HepG2 (cell line): Measurements from ENCODE around the gene LYPD4. TPM values are rescaled to one million over a fixed set of nuclear protein-coding genes. Genes with fewer than 3 reads are reported as not detected.

ENCODE experiments used
- AHDC1 ChIP-seq: sonication (generic); formaldehyde crosslinking; IDR thresholded peaks from 2 replicates; pipeline ENCODE4 v1.5.1; 2020; ENCODE audit warnings: mild to moderate bottlenecking, missing genetic modification reagents, borderline replicate concordance
- ATF3 ChIP-seq: sonication (generic); formaldehyde crosslinking; IDR thresholded peaks from 2 replicates; pipeline ENCODE4 v1.4.0; 2020; ENCODE audit warnings: missing genetic modification reagents
- ATF4 ChIP-seq, 2 experiments: fragments of 450-650 bp in 1 of 2; sonication (generic) in 1 of 2; formaldehyde crosslinking; IDR thresholded peaks; 2 replicates each; pipeline versions ENCODE4 v1.5.0 to v1.8.0; 2020 to 2022; ENCODE audit warnings: mild to moderate bottlenecking in 1 of 2, missing genetic modification reagents in 1 of 2
- BHLHE40 ChIP-seq: IDR thresholded peaks from 2 replicates; pipeline ENCODE4 v1.6.1; 2011; ENCODE audit warnings: low read length, improper control_type of control experiment
- CBX2 ChIP-seq, 2 experiments: fragments of 200-600 bp in 1 of 2; sonication (generic); formaldehyde crosslinking in 1 of 2; IDR thresholded peaks; 2 replicates each; pipeline versions ENCODE4 v1.7.0 to v1.8.1; 2018 to 2022; ENCODE audit warnings: low read depth in 2 of 2, low read length in 1 of 2, mild to moderate bottlenecking in 1 of 2, missing genetic modification reagents in 1 of 2
- CEBPG ChIP-seq: IDR thresholded peaks from 2 replicates; pipeline ENCODE4 v1.6.1; 2016
- CREBL2 ChIP-seq: sonication (generic); formaldehyde crosslinking; IDR thresholded peaks from 2 replicates; pipeline ENCODE4 v1.8.1; 2023; ENCODE audit warnings: missing genetic modification reagents, mild to moderate bottlenecking, borderline replicate concordance
- CTCF ChIP-seq: sonication (generic); formaldehyde crosslinking; IDR thresholded peaks from 2 replicates; pipeline ENCODE4 v1.5.0; 2020; ENCODE audit warnings: mild to moderate bottlenecking, missing genetic modification reagents, moderate library complexity
- HCFC1 ChIP-seq: fragments of 150-350 bp; IDR thresholded peaks from 2 replicates; pipeline ENCODE4 v1.6.1; 2014; ENCODE audit warnings: low read depth, low read length
- HDAC1 ChIP-seq: sonication (generic); formaldehyde crosslinking; IDR thresholded peaks from 2 replicates; pipeline ENCODE4 v1.5.1; 2020; ENCODE audit warnings: mild to moderate bottlenecking, missing genetic modification reagents
- POGZ ChIP-seq: sonication (generic); formaldehyde crosslinking; IDR thresholded peaks from 2 replicates; pipeline ENCODE4 v1.4.0; 2020; ENCODE audit warnings: mild to moderate bottlenecking, missing genetic modification reagents
- SMARCE1 ChIP-seq: fragments of 450-650 bp; IDR thresholded peaks from 2 replicates; pipeline ENCODE4 v1.6.1; 2017; ENCODE audit warnings: borderline replicate concordance
- SMC3 ChIP-seq: IDR thresholded peaks from 2 replicates; pipeline ENCODE4 v1.6.1; 2011; ENCODE audit warnings: low read length, improper control_type of control experiment
- STAG1 ChIP-seq: sonication (generic); formaldehyde crosslinking; IDR thresholded peaks from 2 replicates; pipeline ENCODE4 v1.4.0; 2020; ENCODE audit warnings: missing genetic modification reagents
- ZFAT ChIP-seq: sonication (generic); formaldehyde crosslinking; conservative IDR thresholded peaks from 2 replicates; pipeline ENCODE4 v1.8.1; 2023; ENCODE audit warnings: missing genetic modification reagents, inconsistent platforms
- ZFP82 ChIP-seq: sonication (generic); formaldehyde crosslinking; IDR thresholded peaks from 2 replicates; pipeline ENCODE4 v1.5.1; 2020; ENCODE audit warnings: mild to moderate bottlenecking, missing genetic modification reagents, borderline replicate concordance
- ZNF253 ChIP-seq: sonication (generic); formaldehyde crosslinking; IDR thresholded peaks from 2 replicates; pipeline ENCODE4 v1.8.0; 2022; ENCODE audit warnings: mild to moderate bottlenecking, missing genetic modification reagents, borderline replicate concordance
- ZNF382 ChIP-seq: sonication (generic); formaldehyde crosslinking; IDR thresholded peaks from 2 replicates; pipeline ENCODE4 v1.5.0; 2020; ENCODE audit warnings: missing genetic modification reagents, mild to moderate bottlenecking, borderline replicate concordance
- ZNF704 ChIP-seq: sonication (generic); formaldehyde crosslinking; IDR thresholded peaks from 2 replicates; pipeline ENCODE4 v1.8.1; 2023; ENCODE audit warnings: mild to moderate bottlenecking, inconsistent platforms, moderate library complexity, missing genetic modification reagents, borderline replicate concordance
- polyA plus RNA-seq, 8 experiments: library from polyadenylated mRNA; depleted of rRNA in 3 of 8; stranded (reverse) in 7 of 8; unstranded in 1 of 8; fragments of >200 nt; fragmentation: Illumina TruSeq in 4 of 8; extraction: Trizol in 4 of 8; gene quantifications; 2 replicates each; pipeline versions ENCODE4 v1.2.1 to v1.2.3, GENCODE V29; 2011 to 2016; ENCODE audit warnings: low read depth in 4 of 8, missing spikeins in 1 of 8, mixed read lengths in 1 of 8; ENCODE audit not compliant: insufficient read depth in 1 of 8
- total RNA-seq, 5 experiments: library from RNA; depleted of rRNA; stranded (reverse); fragments of >200 nt; fragmentation: Illumina TruSeq; extraction: Trizol; gene quantifications; 2 replicates each; pipeline ENCODE4 v1.2.3, GENCODE V29; 2016; ENCODE audit warnings: low read depth in 1 of 5

The LYPD4 gene
- total and polyA plus RNA-seq, 2 of the 13 experiments (the other 11 are each of a cell fraction or from before 2014, with no cell fraction given): not detected

- TF ChIP-seq CEBPG (CRISPR knock-in tag): peak; percentile 35; the same call in 1 of the 2 replicates
- peak; percentile 81 for TF ChIP-seq STAG1 (CRISPR knock-in tag)
- TF ChIP-seq POGZ: no peak
- peak; percentile 81 for TF ChIP-seq CTCF
- TF ChIP-seq ZNF382 (CRISPR knock-in tag): no peak
- TF ChIP-seq ZFP82 (CRISPR knock-in tag): no peak
- 0 out of 2 replicates have a peak, but pooled peaks have one; percentile 9 for TF ChIP-seq BHLHE40
- no peak for TF ChIP-seq HCFC1
- TF ChIP-seq SMARCE1: no peak
- TF ChIP-seq AHDC1 (CRISPR knock-in tag): no peak
- no peak for TF ChIP-seq ATF3 (CRISPR knock-in tag)
- TF ChIP-seq ATF4 (CRISPR knock-in tag; IDR thresholded peaks at IDR 0.05): peak in 1 of 2 experiments; percentile 36; a peak in 1 of 4 replicates
- no peak for TF ChIP-seq CREBL2 (CRISPR knock-in tag)
- TF ChIP-seq HDAC1 (CRISPR knock-in tag): no peak
- no peak for TF ChIP-seq ZNF253
- no peak for TF ChIP-seq ZNF704
- peak; percentile 47; the same call in 1 of the 2 replicates for TF ChIP-seq SMC3
- no peak for TF ChIP-seq CBX2 (IDR thresholded peaks at IDR 0.05; ENCODE audit: low read depth, low read length)
- no peak for TF ChIP-seq CBX2 (CRISPR knock-in tag; IDR thresholded peaks at IDR 0.05; ENCODE audit: low read depth)
- no peak for TF ChIP-seq ZFAT (CRISPR knock-in tag)
Measured at GRCh38 chr19:41821003-41821735, 23.3 kb downstream of the LYPD4 start (continued).
